Astrocyte (in vitro differentiated cells and primary cell): Measurements from ENCODE around the gene MISP.
"Not testable (repeated sequence)": the region's sequence is repeated elsewhere in the genome, so short reads cannot be mapped to it uniquely, and the experiment has no call there.

Source experiments
- EZH2 ChIP-seq: IDR thresholded peaks from 2 replicates; pipeline ENCODE4 v1.6.1; 2012; ENCODE audit warnings: mild to moderate bottlenecking, low read length, inconsistent platforms; ENCODE audit not compliant: insufficient read depth
- TF ChIP-seq, protein P1 (sequence below): IDR thresholded peaks from 2 replicates; pipeline ENCODE4 v1.5.1; 2011; ENCODE audit warnings: low read depth, mild to moderate bottlenecking, inconsistent platforms, low read length, moderate library complexity; ENCODE audit not compliant: insufficient read depth

DNA sequence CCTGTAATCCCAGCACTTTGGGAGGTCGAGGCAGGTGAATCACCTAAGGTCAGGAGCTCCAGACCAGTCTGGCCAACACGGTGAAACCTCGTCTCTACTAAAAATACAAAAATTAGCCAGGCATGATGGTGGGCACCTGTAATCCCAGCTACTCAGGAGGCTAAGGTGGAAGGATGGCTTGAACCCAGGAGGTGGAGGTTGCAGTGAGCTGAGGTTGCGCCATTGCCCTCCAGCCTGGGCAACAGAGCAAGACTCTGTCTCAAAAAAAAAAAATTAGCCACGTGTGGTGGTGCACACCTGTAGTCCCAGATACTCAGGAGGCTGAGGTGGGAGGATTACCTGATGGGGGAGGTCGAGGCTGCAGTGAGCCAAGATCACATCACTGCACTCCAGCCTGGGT lies 48.1 kb upstream of the MISP start:
- TF ChIP-seq, protein P1, sequence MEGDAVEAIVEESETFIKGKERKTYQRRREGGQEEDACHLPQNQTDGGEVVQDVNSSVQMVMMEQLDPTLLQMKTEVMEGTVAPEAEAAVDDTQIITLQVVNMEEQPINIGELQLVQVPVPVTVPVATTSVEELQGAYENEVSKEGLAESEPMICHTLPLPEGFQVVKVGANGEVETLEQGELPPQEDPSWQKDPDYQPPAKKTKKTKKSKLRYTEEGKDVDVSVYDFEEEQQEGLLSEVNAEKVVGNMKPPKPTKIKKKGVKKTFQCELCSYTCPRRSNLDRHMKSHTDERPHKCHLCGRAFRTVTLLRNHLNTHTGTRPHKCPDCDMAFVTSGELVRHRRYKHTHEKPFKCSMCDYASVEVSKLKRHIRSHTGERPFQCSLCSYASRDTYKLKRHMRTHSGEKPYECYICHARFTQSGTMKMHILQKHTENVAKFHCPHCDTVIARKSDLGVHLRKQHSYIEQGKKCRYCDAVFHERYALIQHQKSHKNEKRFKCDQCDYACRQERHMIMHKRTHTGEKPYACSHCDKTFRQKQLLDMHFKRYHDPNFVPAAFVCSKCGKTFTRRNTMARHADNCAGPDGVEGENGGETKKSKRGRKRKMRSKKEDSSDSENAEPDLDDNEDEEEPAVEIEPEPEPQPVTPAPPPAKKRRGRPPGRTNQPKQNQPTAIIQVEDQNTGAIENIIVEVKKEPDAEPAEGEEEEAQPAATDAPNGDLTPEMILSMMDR = not testable (repeated sequence)
- not testable (repeated sequence) for TF ChIP-seq EZH2
